DOHH2 (cell line): Measurements from ENCODE around the gene ADAMTS2.

Source experiments
- H3F3A ChIP-seq: fragments of 200-600 bp; sonication (generic), shearing (Covaris generic); 2 replicates; pipeline ENCODE4 v1.6.0; 2016; ENCODE audit warnings: antibody characterized with exemption, mild to moderate bottlenecking; ENCODE audit not compliant: control insufficient read depth, insufficient read depth
- H3K27ac ChIP-seq: fragments of 200-600 bp; sonication (generic); 2 replicates; pipeline ENCODE4 v1.5.1; 2014; ENCODE audit warnings: low read depth, mild to moderate bottlenecking, low read length, moderate library complexity
- H3K27me3 ChIP-seq: fragments of 200-600 bp; sonication (generic); 2 replicates; pipeline ENCODE4 v1.6.1; 2014; ENCODE audit warnings: mild to moderate bottlenecking, low read length, mixed read lengths; ENCODE audit not compliant: control insufficient read depth
- H3K36me3 ChIP-seq: fragments of 200-600 bp; sonication (generic); 2 replicates; pipeline ENCODE4 v1.6.1; 2014; ENCODE audit warnings: mild to moderate bottlenecking, low read length, moderate library complexity, mixed read lengths; ENCODE audit not compliant: control insufficient read depth
- H3K4me1 ChIP-seq: fragments of 200-600 bp; sonication (generic); 2 replicates; pipeline ENCODE4 v1.6.1; 2014; ENCODE audit warnings: mild to moderate bottlenecking, low read length, mixed read lengths; ENCODE audit not compliant: control insufficient read depth
- H3K4me2 ChIP-seq: fragments of 200-600 bp; sonication (generic); 2 replicates; pipeline ENCODE4 v1.6.0; 2014; ENCODE audit warnings: mild to moderate bottlenecking, low read length, moderate library complexity
- H3K4me3 ChIP-seq: fragments of 200-600 bp; sonication (generic); 2 replicates; pipeline ENCODE4 v1.5.1; 2014; ENCODE audit warnings: mild to moderate bottlenecking, low read length, mixed read lengths
- H3K79me2 ChIP-seq: fragments of 200-600 bp; sonication (generic); 2 replicates; pipeline ENCODE4 v1.6.1; 2014; ENCODE audit warnings: mild to moderate bottlenecking, low read length, mixed read lengths; ENCODE audit not compliant: control insufficient read depth
- H3K9me2 ChIP-seq: fragments of 200-600 bp; sonication (generic); replicated peaks from 2 replicates; pipeline ENCODE4 v1.6.1; 2014; ENCODE audit warnings: mild to moderate bottlenecking, low read length, mixed read lengths; ENCODE audit not compliant: control insufficient read depth
- H3K9me3 ChIP-seq: fragments of 200-600 bp; sonication (generic); 2 replicates; pipeline ENCODE4 v1.6.1; 2014; ENCODE audit warnings: antibody characterized with exemption, low read length, mixed read lengths; ENCODE audit not compliant: control insufficient read depth, insufficient read depth
- H4K20me1 ChIP-seq: fragments of 200-600 bp; sonication (generic); 2 replicates; pipeline ENCODE4 v1.6.0; 2014; ENCODE audit warnings: low read depth, mild to moderate bottlenecking, antibody characterized with exemption, low read length, moderate library complexity; ENCODE audit not compliant: control insufficient read depth, insufficient read depth
- CTCF ChIP-seq: fragments of 200-600 bp; sonication (generic); IDR thresholded peaks from one replicate; pipeline ENCODE4 v1.5.1; 2014; ENCODE audit warnings: antibody characterized with exemption, mild to moderate bottlenecking, low read depth, low read length; ENCODE audit not compliant: poor library complexity, severe bottlenecking
- EZH2phosphoT487 ChIP-seq: fragments of 200-600 bp; sonication (generic); IDR thresholded peaks from 2 replicates; pipeline ENCODE4 v1.6.1; 2017; ENCODE audit warnings: borderline replicate concordance, mild to moderate bottlenecking, antibody characterized with exemption, low read length, moderate library complexity, mixed read lengths

The ADAMTS2 gene

GRCh38 chr5:179219661-179220620, 125.3 kb downstream of the ADAMTS2 start:
- no peaks in the 10 kb centered on the region for H3K4me1 ChIP-seq
- H4K20me1 ChIP-seq: no peaks in the 10 kb centered on the region
- peaks cover 2% of the 10 kb centered on the region; the same call in 1 of the 2 replicates for H3K9me3 ChIP-seq
- no peaks in the 10 kb centered on the region for H3F3A ChIP-seq
- no peaks in the 10 kb centered on the region for H3K36me3 ChIP-seq
- TF ChIP-seq CTCF (no peak), EZH2phosphoT487 (no peak)
- no peak overlapping the region for H3K4me3 ChIP-seq
- H3K27me3 ChIP-seq: no peaks in the 10 kb centered on the region
- no peaks in the 10 kb centered on the region for H3K9me2 ChIP-seq
- H3K79me2 ChIP-seq: no peaks in the 10 kb centered on the region
- H3K4me2 ChIP-seq: no peak overlapping the region
- H3K27ac ChIP-seq: no peak overlapping the region

DNA sequence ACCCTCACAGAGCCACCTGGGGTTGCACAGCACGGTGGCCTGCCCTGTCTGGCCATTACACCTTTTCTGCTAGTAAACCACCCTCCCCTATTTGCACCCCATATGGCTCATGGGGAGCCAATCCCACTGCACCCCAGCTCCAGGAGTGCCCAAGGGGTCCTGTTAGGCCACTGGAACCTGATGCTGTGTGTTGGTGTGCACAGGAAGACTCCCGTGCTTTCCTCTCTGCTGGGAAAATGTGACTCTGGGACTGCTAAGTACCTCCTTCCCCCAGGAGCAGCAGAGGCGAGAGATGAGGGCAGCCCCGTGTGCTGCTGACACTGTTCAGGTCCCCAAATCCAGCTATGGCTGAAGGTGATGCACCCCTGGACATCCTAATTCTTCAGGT, 126.3 kb downstream of the ADAMTS2 start:
- no peak overlapping the region for H3K4me2 ChIP-seq
- TF ChIP-seq CTCF: no peak
- TF ChIP-seq EZH2phosphoT487: no peak
- no peaks in the 10 kb centered on the region for H3F3A ChIP-seq
- no peak overlapping the region for H3K4me3 ChIP-seq
- no peak overlapping the region for H3K27ac ChIP-seq
- H4K20me1 ChIP-seq: no peaks in the 10 kb centered on the region
- no peaks in the 10 kb centered on the region for H3K79me2 ChIP-seq
- H3K4me1 ChIP-seq: no peaks in the 10 kb centered on the region
- H3K36me3 ChIP-seq: no peaks in the 10 kb centered on the region
- H3K9me3 ChIP-seq: peaks cover 2% of the 10 kb centered on the region; the same call in 1 of the 2 replicates
- no peaks in the 10 kb centered on the region for H3K9me2 ChIP-seq
- no peaks in the 10 kb centered on the region for H3K27me3 ChIP-seq

DNA sequence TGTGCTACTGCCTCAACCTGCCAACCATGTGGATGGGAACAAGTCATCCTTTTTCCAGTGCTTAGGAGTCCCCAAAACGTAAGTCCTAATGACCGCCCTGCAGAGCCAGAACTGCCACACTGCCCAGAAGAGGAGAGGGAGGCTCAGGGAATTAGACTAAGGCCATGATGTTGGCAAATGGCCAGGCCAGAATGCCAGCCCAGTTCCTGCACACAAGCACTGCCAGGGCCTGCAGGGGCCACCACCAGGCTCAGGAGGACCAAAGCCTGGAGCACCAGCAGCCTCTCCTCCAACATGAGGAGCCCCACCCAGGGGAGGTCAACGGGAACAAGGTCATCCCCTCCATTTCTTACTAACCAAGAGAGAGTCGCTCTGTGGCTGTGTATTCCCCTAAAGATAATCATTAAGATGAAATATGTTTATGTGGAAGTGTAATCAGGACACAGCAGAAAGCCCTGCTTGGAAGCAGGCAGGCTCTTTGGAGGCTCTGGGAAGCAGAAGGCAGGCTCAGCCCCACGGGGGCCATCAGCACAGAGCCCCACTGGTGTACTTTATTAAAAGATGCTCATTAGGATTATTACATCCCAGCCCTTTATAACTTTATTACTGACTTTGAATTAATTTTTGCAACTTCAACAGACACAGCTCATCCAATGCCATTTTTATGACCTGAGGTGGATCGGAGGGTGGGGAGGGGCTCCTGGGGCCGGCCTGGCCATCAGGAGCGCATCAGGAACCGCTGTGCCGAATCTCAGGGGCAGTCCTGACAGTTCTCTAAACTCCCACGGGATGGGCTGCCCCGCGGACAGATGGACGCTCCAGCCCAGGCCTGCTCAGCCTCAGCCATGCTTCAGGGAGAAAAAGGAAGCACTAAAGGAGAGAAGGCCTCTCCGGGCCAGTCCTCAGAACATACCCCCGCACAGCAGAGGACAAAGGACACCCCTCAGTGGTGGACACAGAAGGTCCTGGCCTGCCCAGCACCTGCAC, 127.0 kb downstream of the ADAMTS2 start:
- Histone ChIP-seq H3K4me3 (no peak overlapping the region), H3K79me2 (no peaks in the 10 kb centered on the region), H4K20me1 (no peaks in the 10 kb centered on the region), H3K27ac (no peak overlapping the region), H3K4me1 (no peaks in the 10 kb centered on the region), H3F3A (no peaks in the 10 kb centered on the region), H3K9me3 (peaks cover 2% of the 10 kb centered on the region; the same call in 1 of the 2 replicates), H3K9me2 (no peaks in the 10 kb centered on the region), H3K4me2 (no peak overlapping the region), H3K27me3 (no peaks in the 10 kb centered on the region), H3K36me3 (no peaks in the 10 kb centered on the region)
- TF ChIP-seq CTCF (no peak), EZH2phosphoT487 (no peak)
